Measurements from ENCODE around the gene KRTAP5-4. TPM values are rescaled to one million over a fixed set of nuclear protein-coding genes. Genes with fewer than 3 reads are reported as not detected.

The KRTAP5-4 gene
- total RNA-seq, 1 experiment from 2014 or later = not detected

DNA sequence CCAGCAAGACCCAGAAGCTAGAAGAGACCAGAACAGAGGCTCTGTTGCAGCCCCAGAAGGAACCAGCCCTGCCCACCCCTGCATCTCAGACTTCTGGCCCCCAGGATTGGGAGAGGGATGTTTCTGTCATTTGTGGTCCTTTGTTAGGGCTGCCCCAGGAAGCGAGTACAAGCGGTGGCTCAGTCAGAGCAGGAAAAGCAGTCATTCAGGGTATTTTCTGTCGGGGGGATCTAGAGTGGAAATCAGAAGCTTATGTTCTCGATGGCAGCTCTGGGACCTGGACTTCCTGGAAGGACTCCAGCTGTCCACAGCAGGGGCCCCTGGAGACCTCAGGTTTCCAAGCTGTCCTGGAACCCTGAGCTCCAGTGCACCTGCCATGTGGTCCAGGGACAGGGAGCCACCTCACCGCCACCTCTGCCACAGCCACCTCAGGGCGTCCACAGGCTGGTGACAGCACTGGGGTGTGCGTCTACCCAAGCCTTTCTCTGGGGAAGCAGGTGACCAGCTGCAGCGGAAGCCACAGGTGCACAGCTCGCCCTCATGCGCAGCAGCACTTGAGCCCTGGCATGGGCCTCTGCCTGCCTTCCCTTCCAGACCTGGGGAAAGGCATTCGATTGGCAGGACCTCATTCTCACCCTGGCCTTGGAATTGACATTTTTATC lies 10.2 kb upstream of the KRTAP5-4 start:
- intact Hi-C loops (cut with micrococcal nuclease; ENCODE audit: unreplicated experiment) = no loop called here
- no TSS peak for BruUV-seq (replicated peaks)
- H3K27me3 Mint-ChIP-seq (ENCODE audit: unreplicated experiment) = peaks cover 80% of the 10 kb centered on the region
- H3K36me3 Mint-ChIP-seq (ENCODE audit: insufficient read depth, unreplicated experiment) = no peaks in the 10 kb centered on the region
- no peak for DNase-seq
- TF ChIP-seq, protein P1, sequence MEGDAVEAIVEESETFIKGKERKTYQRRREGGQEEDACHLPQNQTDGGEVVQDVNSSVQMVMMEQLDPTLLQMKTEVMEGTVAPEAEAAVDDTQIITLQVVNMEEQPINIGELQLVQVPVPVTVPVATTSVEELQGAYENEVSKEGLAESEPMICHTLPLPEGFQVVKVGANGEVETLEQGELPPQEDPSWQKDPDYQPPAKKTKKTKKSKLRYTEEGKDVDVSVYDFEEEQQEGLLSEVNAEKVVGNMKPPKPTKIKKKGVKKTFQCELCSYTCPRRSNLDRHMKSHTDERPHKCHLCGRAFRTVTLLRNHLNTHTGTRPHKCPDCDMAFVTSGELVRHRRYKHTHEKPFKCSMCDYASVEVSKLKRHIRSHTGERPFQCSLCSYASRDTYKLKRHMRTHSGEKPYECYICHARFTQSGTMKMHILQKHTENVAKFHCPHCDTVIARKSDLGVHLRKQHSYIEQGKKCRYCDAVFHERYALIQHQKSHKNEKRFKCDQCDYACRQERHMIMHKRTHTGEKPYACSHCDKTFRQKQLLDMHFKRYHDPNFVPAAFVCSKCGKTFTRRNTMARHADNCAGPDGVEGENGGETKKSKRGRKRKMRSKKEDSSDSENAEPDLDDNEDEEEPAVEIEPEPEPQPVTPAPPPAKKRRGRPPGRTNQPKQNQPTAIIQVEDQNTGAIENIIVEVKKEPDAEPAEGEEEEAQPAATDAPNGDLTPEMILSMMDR (IDR thresholded peaks at IDR 0.05; ENCODE audit: unreplicated experiment) = no peak
- H3K4me1 Mint-ChIP-seq (ENCODE audit: low read depth, unreplicated experiment) = no peaks in the 10 kb centered on the region
- no peak overlapping the region for H3K4me3 Mint-ChIP-seq (ENCODE audit: low read depth, unreplicated experiment)
- CTCF ChIA-PET = interaction anchor here (1.0 to 1.8 kb wide), 3 partner anchors 9 to 132 kb away, joined by 3 to 5 read pairs (median 4); partner anchors contain the start of gene CTSD
- no peaks in the 10 kb centered on the region for H3K9me3 Mint-ChIP-seq (ENCODE audit: low read depth, unreplicated experiment)
- H3K27ac Mint-ChIP-seq (ENCODE audit: unreplicated experiment) = no peak overlapping the region

DNA sequence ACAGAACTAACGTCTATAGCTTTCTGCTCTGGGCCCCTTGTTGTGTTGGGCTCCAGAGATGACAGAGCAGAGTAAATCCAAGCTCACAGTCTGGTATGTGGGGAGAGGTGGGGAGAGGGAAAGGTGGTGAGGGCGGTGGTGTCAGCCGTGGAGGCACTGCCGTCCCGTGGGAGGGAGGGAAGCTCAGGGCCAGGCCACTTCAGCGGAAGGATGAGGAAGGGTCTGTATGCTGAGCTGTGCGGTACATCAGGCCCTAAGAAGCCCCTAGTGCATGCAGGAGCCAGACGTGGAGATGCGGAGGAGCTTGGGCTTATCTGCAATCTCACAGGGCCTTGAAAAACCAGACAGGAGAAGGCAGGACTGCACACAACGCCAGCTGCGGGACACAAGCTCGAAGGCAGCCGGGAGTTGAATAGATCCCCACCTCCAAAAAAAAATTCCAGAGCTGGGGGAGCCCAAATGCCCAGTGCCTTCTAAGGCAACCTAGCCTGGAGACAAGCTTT lies 9.2 kb upstream of the KRTAP5-4 start:
- TF ChIP-seq, protein P1 (IDR thresholded peaks at IDR 0.05; ENCODE audit: unreplicated experiment) = no peak
- H3K9me3 Mint-ChIP-seq (ENCODE audit: low read depth, unreplicated experiment) = no peaks in the 10 kb centered on the region
- intact Hi-C loops (cut with micrococcal nuclease; ENCODE audit: unreplicated experiment) = no loop called here
- CTCF ChIA-PET = interaction anchor here (0.5 to 1.8 kb wide), 3 partner anchors 10 to 465 kb away, joined by 3 to 4 read pairs (median 3); no protein-coding TSS in a partner anchor
- H3K27me3 Mint-ChIP-seq (ENCODE audit: unreplicated experiment) = peaks cover 82% of the 10 kb centered on the region
- no peak overlapping the region for H3K4me3 Mint-ChIP-seq (ENCODE audit: low read depth, unreplicated experiment)
- DNase-seq = no peak
- no peak overlapping the region for H3K27ac Mint-ChIP-seq (ENCODE audit: unreplicated experiment)
- H3K4me1 Mint-ChIP-seq (ENCODE audit: low read depth, unreplicated experiment) = no peaks in the 10 kb centered on the region
- H3K36me3 Mint-ChIP-seq (ENCODE audit: insufficient read depth, unreplicated experiment) = no peaks in the 10 kb centered on the region
- no TSS peak for BruUV-seq (replicated peaks)

DNA sequence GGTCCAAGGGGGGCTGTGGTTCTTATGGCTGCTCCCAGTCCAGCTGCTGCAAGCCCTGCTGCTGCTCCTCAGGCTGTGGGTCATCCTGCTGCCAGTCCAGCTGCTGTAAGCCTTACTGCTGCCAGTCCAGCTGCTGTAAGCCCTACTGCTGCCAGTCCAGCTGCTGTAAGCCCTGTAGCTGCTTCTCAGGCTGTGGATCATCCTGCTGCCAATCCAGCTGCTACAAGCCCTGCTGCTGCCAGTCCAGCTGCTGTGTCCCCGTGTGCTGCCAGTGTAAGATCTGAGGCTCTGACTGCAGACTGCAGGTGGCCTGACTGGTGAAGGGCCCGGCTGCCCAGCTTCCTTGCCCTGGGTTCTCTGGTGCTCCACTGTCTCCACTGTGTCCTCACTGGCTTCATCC lies 8.3 kb upstream of the KRTAP5-4 start:
- H3K4me3 Mint-ChIP-seq (ENCODE audit: low read depth, unreplicated experiment) = no peak overlapping the region
- H3K27ac Mint-ChIP-seq (ENCODE audit: unreplicated experiment) = no peak overlapping the region

DNA sequence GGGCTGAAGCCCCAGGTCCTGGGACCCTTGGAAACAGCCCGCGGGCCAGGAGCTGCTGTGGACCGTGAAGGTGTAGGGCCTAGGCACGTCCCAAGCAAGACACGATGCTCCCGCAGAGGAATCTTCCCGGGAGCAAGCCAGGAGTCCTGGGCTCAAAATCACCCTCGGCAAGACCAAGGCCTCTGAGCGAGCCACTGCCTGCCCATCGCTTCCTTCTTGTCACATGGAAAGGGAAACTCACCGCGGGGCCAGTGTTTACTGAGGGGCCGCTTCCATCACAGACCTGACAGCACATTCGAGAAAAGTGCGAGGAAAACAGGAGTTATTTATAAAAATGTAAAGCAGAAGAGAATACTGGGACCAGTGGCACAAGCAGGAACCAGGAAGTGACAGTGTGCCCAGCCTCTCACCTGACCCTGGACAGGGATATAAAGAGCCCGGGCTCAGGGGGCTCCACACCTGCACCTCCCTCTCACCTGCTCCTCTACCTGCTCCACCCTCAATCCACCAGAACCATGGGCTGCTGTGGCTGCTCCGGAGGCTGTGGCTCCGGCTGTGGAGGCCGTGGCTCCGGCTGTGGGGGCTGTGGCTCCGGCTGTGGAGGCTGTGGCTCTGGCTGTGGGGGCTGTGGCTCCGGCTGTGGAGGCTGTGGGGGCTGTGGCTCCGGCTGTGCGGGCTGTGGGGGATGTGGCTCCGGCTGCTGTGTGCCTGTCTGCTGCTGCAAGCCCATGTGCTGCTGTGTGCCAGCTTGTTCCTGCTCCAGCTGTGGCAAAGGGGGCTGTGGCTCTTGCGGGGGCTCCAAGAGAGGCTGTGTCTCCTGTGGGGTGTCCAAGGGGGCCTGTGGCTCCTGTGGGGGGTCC lies 7.6 kb upstream of the KRTAP5-4 start, which contains the start of gene KRTAP5-5:
Gene KRTAP5-5 (plus strand): TSS at position 450 of the 860 bp plus-strand sequence. CDS start 66 bp downstream, at position 516.
- no peaks in the 10 kb centered on the region for H3K36me3 Mint-ChIP-seq (ENCODE audit: insufficient read depth, unreplicated experiment)
- CTCF ChIA-PET = no interaction called here
- peaks cover 82% of the 10 kb centered on the region for H3K27me3 Mint-ChIP-seq (ENCODE audit: unreplicated experiment)
- no peak within 1 kb of the TSS for H3K27ac Mint-ChIP-seq (ENCODE audit: unreplicated experiment)
- no peak for DNase-seq
- intact Hi-C loops (cut with micrococcal nuclease; ENCODE audit: unreplicated experiment) = no loop called here
- H3K4me1 Mint-ChIP-seq (ENCODE audit: low read depth, unreplicated experiment) = no peaks in the 10 kb centered on the region
- H3K9me3 Mint-ChIP-seq (ENCODE audit: low read depth, unreplicated experiment) = no peaks in the 10 kb centered on the region
- TF ChIP-seq, protein P1 (IDR thresholded peaks at IDR 0.05; ENCODE audit: unreplicated experiment) = no peak
- no TSS peak for BruUV-seq (replicated peaks)
- no peak within 1 kb of the TSS for H3K4me3 Mint-ChIP-seq (ENCODE audit: low read depth, unreplicated experiment)

More for the DNA sequence above, 8.3 kb upstream of the KRTAP5-4 start:
- intact Hi-C loops (cut with micrococcal nuclease; ENCODE audit: unreplicated experiment) = no loop called here
- no peaks in the 10 kb centered on the region for H3K36me3 Mint-ChIP-seq (ENCODE audit: insufficient read depth, unreplicated experiment)
- H3K27me3 Mint-ChIP-seq (ENCODE audit: unreplicated experiment) = peaks cover 82% of the 10 kb centered on the region
- TF ChIP-seq, protein P1 (IDR thresholded peaks at IDR 0.05; ENCODE audit: unreplicated experiment) = no peak
- no peak for DNase-seq
- CTCF ChIA-PET = interaction anchor here (0.5 to 1.8 kb wide), 2 partner anchors 11 to 466 kb away, joined by 3 to 4 read pairs; no protein-coding TSS in a partner anchor
- no TSS peak for BruUV-seq (replicated peaks)
- H3K9me3 Mint-ChIP-seq (ENCODE audit: low read depth, unreplicated experiment) = no peaks in the 10 kb centered on the region
- H3K4me1 Mint-ChIP-seq (ENCODE audit: low read depth, unreplicated experiment) = no peaks in the 10 kb centered on the region
